VCaP (cell line): ENCODE results near the gene RGS1.

Source experiments
- H3K27ac ChIP-seq: fragments of 450-650 bp; 2 replicates; pipeline ENCODE4 v1.5.1; 2017
- CTCF ChIP-seq: fragments of 450-650 bp; conservative IDR thresholded peaks from 2 replicates; pipeline ENCODE4 v1.5.1; 2017; ENCODE audit warnings: mild to moderate bottlenecking, moderate library complexity

RGS1 gene

GRCh38 chr1:192588546-192588945 is 13.0 kb downstream of the RGS1 start:
- no peak overlapping the region for H3K27ac ChIP-seq
- no peak for TF ChIP-seq CTCF

- no peak for TF ChIP-seq CTCF
- H3K27ac ChIP-seq: no peak overlapping the region
These were observed 14.2 kb downstream of the RGS1 start for GRCh38 chr1:192589813-192590212.

GRCh38 chr1:192592517-192592916 is 16.9 kb downstream of the RGS1 start:
- H3K27ac ChIP-seq: no peak overlapping the region
- TF ChIP-seq CTCF: no peak

- no peak for TF ChIP-seq CTCF
- no peak overlapping the region for H3K27ac ChIP-seq
These were observed 17.6 kb downstream of the RGS1 start for GRCh38 chr1:192592981-192593708.

- no peak overlapping the region for H3K27ac ChIP-seq
- TF ChIP-seq CTCF: no peak
These were observed 19.7 kb downstream of the RGS1 start for GRCh38 chr1:192595299-192595698.

- H3K27ac ChIP-seq: no peak overlapping the region
- no peak for TF ChIP-seq CTCF
These were observed 23.0 kb downstream of the RGS1 start for GRCh38 chr1:192598589-192598988.

GRCh38 chr1:192600275-192600674 is 24.7 kb downstream of the RGS1 start:
- no peak overlapping the region for H3K27ac ChIP-seq
- no peak for TF ChIP-seq CTCF
